H1 (cell line): ENCODE measurements around the gene CDKL5. TPM values are rescaled to one million over a fixed set of nuclear protein-coding genes. Genes with fewer than 3 reads are reported as not detected.

ENCODE experiments used
- CTCF ChIA-PET: fragments of 300-600 bp; sonication (Branson Sonifier 250); formaldehyde crosslinking; loops from one replicate; lab custom pipeline; 2021; ENCODE audit not compliant: partially characterized antibody; lab: Charles Lee
- POLR2A ChIA-PET: fragments of 300-600 bp; sonication (Branson Sonifier 250); formaldehyde crosslinking; loops from one replicate; lab custom pipeline; 2021; ENCODE audit warnings: inconsistent platforms; ENCODE audit not compliant: partially characterized antibody; lab: Charles Lee
- DNase-seq, 2 experiments: peaks; one replicate each; pipeline versions ENCODE4 v3.0.0 to v3.0.0-alpha.2; 2010 to 2022; ENCODE audit warnings: low spot score in 2 of 2, low read depth in 1 of 2, mixed read lengths in 1 of 2
- FAIRE-seq: peaks from 2 replicates; lab custom pipeline; 2011; peaks lifted over from hg19 to GRCh38; lab: Jason Lieb, UNC
- H2AFZ ChIP-seq: 2 replicates; pipeline ENCODE4 v1.8.1; 2012; ENCODE audit warnings: low read length, inconsistent platforms
- H2AK5ac ChIP-seq: 2 replicates; pipeline ENCODE4 v1.6.1; 2013; ENCODE audit warnings: low read depth, low read length
- H2BK120ac ChIP-seq: replicated peaks from 2 replicates; pipeline ENCODE3; 2013; ENCODE audit warnings: low read depth, low read length, inconsistent platforms
- H2BK12ac ChIP-seq: 2 replicates; pipeline ENCODE4 v1.6.1; 2013; ENCODE audit warnings: low read depth, low read length
- H2BK15ac ChIP-seq: 2 replicates; pipeline ENCODE4 v1.6.1; 2013; ENCODE audit warnings: low read length
- H2BK20ac ChIP-seq: 2 replicates; pipeline ENCODE4 v1.6.1; 2013; ENCODE audit warnings: low read length
- H2BK5ac ChIP-seq: 2 replicates; pipeline ENCODE4 v1.6.1; 2013; ENCODE audit warnings: low read depth, low read length
- H3K14ac ChIP-seq: 2 replicates; pipeline ENCODE4 v1.6.1; 2013; ENCODE audit warnings: inconsistent platforms; ENCODE audit not compliant: insufficient read length
- H3K18ac ChIP-seq: 2 replicates; pipeline ENCODE4 v1.6.1; 2013; ENCODE audit warnings: low read length; ENCODE audit errors: extremely low read depth
- H3K23ac ChIP-seq: 2 replicates; pipeline ENCODE4 v1.6.1; 2013; ENCODE audit warnings: inconsistent platforms; ENCODE audit not compliant: insufficient read length
- H3K23me2 ChIP-seq: 2 replicates; pipeline ENCODE4 v1.6.1; 2013; ENCODE audit warnings: low read depth, low read length
- H3K27ac ChIP-seq: 2 replicates; pipeline ENCODE4 v1.6.1; 2011; ENCODE audit warnings: low read depth, low read length, inconsistent platforms
- H3K27me3 ChIP-seq, 4 experiments: replicated peaks in 1 of 4; 1 replicate in 1 of 4; 2 replicates in 3 of 4; pipeline versions ENCODE4 v1.6.1 to v1.8.1; 2011 to 2013; ENCODE audit warnings: low read length in 3 of 4, mild to moderate bottlenecking in 3 of 4, inconsistent platforms in 2 of 4, mixed read lengths in 2 of 4, moderate library complexity in 1 of 4; ENCODE audit not compliant: control insufficient read depth in 3 of 4, insufficient read depth in 3 of 4; ENCODE audit errors: extremely low read depth in 1 of 4
- H3K36me3 ChIP-seq, 4 experiments: 2 replicates each; pipeline versions ENCODE4 v1.6.1 to v1.8.1; 2011 to 2013; ENCODE audit warnings: mild to moderate bottlenecking in 4 of 4, low read length in 3 of 4, moderate library complexity in 2 of 4, control low read depth in 1 of 4, inconsistent platforms in 1 of 4; ENCODE audit not compliant: insufficient read depth in 4 of 4, control insufficient read depth in 2 of 4
- H3K4ac ChIP-seq: replicated peaks from 2 replicates; pipeline ENCODE3; 2013; ENCODE audit warnings: low read length, low read depth, mixed read lengths, inconsistent platforms; ENCODE audit not compliant: insufficient read length
- H3K4me1 ChIP-seq, 4 experiments: replicated peaks in 1 of 4; 1 replicate in 1 of 4; 2 replicates in 3 of 4; pipeline versions ENCODE4 v1.6.1 to v1.8.1; 2011 to 2013; ENCODE audit warnings: low read length in 3 of 4, inconsistent platforms in 2 of 4, mixed read lengths in 1 of 4; ENCODE audit not compliant: insufficient read depth in 4 of 4, control insufficient read depth in 3 of 4
- H3K4me2 ChIP-seq, 2 experiments: 2 replicates each; pipeline versions ENCODE4 v1.6.1 to v1.8.1; 2011 to 2013; ENCODE audit warnings: low read depth in 2 of 2, low read length in 2 of 2, control low read depth in 1 of 2, inconsistent platforms in 1 of 2, mild to moderate bottlenecking in 1 of 2; ENCODE audit not compliant: insufficient read depth in 1 of 2
- H3K4me3 ChIP-seq, 4 experiments: fragments of 200-600, 300-600 bp in 1 of 4; sonication (generic), shearing (Covaris generic), sonication (Bioruptor Twin) in 1 of 4; 2 replicates each; pipeline versions ENCODE4 v1.5.1 to v1.8.1; 2011 to 2016; ENCODE audit warnings: low read length in 4 of 4, low read depth in 3 of 4, control low read depth in 2 of 4, inconsistent platforms in 2 of 4, mild to moderate bottlenecking in 2 of 4, mixed read lengths in 1 of 4, moderate library complexity in 1 of 4; ENCODE audit not compliant: insufficient read depth in 2 of 4; ENCODE audit errors: extremely low read depth in 1 of 4
- H3K56ac ChIP-seq: replicated peaks from 2 replicates; pipeline ENCODE3; 2013; ENCODE audit warnings: low read depth, mild to moderate bottlenecking, mixed read lengths, low read length, inconsistent platforms; ENCODE audit not compliant: insufficient read length
- H3K79me1 ChIP-seq: 2 replicates; pipeline ENCODE4 v1.6.1; 2013; ENCODE audit warnings: low read depth, low read length, control low read depth
- H3K79me2 ChIP-seq, 2 experiments: 2 replicates each; pipeline versions ENCODE4 v1.6.1 to v1.8.1; 2012 to 2013; ENCODE audit warnings: low read length in 2 of 2, mild to moderate bottlenecking in 2 of 2, inconsistent platforms in 1 of 2; ENCODE audit not compliant: insufficient read depth in 2 of 2, control insufficient read depth in 1 of 2
- H3K9ac ChIP-seq, 4 experiments: replicated peaks in 1 of 4; 1 replicate in 1 of 4; 2 replicates in 3 of 4; pipeline versions ENCODE4 v1.6.1 to v1.8.1; 2011 to 2013; ENCODE audit warnings: low read depth in 3 of 4, low read length in 3 of 4, control low read depth in 2 of 4, mild to moderate bottlenecking in 2 of 4, moderate library complexity in 2 of 4, inconsistent platforms in 1 of 4; ENCODE audit errors: extremely low read depth in 1 of 4
- H3K9me3 ChIP-seq, 2 experiments: 2 replicates each; pipeline versions ENCODE4 v1.6.1 to v1.8.1; 2012 to 2013; ENCODE audit warnings: mild to moderate bottlenecking in 2 of 2, moderate library complexity in 2 of 2, control low read depth in 1 of 2, inconsistent platforms in 1 of 2, low read depth in 1 of 2, low read length in 1 of 2, mixed read lengths in 1 of 2; ENCODE audit not compliant: insufficient read depth in 2 of 2
- H4K20me1 ChIP-seq, 2 experiments: replicated peaks in 1 of 2; 2 replicates each; pipeline versions ENCODE3 to v1.8.1; 2011 to 2013; ENCODE audit warnings: inconsistent platforms in 2 of 2, low read length in 2 of 2, mild to moderate bottlenecking in 1 of 2; ENCODE audit not compliant: insufficient read depth in 2 of 2, control insufficient read depth in 1 of 2
- H4K5ac ChIP-seq: 2 replicates; pipeline ENCODE4 v1.6.1; 2013; ENCODE audit warnings: low read length, low read depth, mixed read lengths, inconsistent platforms; ENCODE audit not compliant: insufficient read length
- H4K8ac ChIP-seq: 2 replicates; pipeline ENCODE4 v1.8.0; 2013; ENCODE audit warnings: mild to moderate bottlenecking, moderate library complexity, low read length, inconsistent platforms; ENCODE audit not compliant: insufficient read depth; ENCODE audit errors: extremely low read depth
- H4K91ac ChIP-seq: replicated peaks from 2 replicates; pipeline ENCODE3; 2013; ENCODE audit warnings: low read length, mixed read lengths, inconsistent platforms; ENCODE audit not compliant: insufficient read length
- BACH1 ChIP-seq: IDR thresholded peaks from 2 replicates; pipeline ENCODE4 v1.6.1; 2012; ENCODE audit warnings: low read length, improper control_type of control experiment
- CBX8 ChIP-seq: fragments of 300-800, 300-1000 bp; sonication (generic); IDR thresholded peaks from 2 replicates; pipeline ENCODE4 v1.7.1; 2016; ENCODE audit warnings: low read depth, low read length, borderline replicate concordance
- CHD1 ChIP-seq: IDR thresholded peaks from 2 replicates; pipeline ENCODE4 v1.6.1; 2012; ENCODE audit warnings: low read depth, low read length, improper control_type of control experiment
- MAFK ChIP-seq: IDR thresholded peaks from 2 replicates; pipeline ENCODE4 v1.6.1; 2012; ENCODE audit warnings: low read depth, mild to moderate bottlenecking, improper control_type of control experiment, low read length
- POLR2A ChIP-seq, 2 experiments: IDR thresholded peaks; 1 replicate in 1 of 2; 2 replicates in 1 of 2; pipeline ENCODE4 v1.6.1; 2011; ENCODE audit warnings: low read depth in 2 of 2, low read length in 2 of 2, mild to moderate bottlenecking in 2 of 2; ENCODE audit errors: control extremely low read depth in 1 of 2
- POLR2AphosphoS5 ChIP-seq: IDR thresholded peaks from 2 replicates; pipeline ENCODE4 v1.6.1; 2011; ENCODE audit warnings: low read depth, low read length
- SIRT6 ChIP-seq: IDR thresholded peaks from one replicate; pipeline ENCODE4 v1.7.1; 2012; ENCODE audit warnings: low read length, inconsistent platforms
- SIX5 ChIP-seq: IDR thresholded peaks from 2 replicates; pipeline ENCODE4 v1.6.1; 2011; ENCODE audit warnings: mild to moderate bottlenecking, low read depth, low read length
- TAF7 ChIP-seq: optimal IDR thresholded peaks from 2 replicates; pipeline ENCODE3; 2011; ENCODE audit warnings: low read depth, mild to moderate bottlenecking, inconsistent platforms, low read length, moderate library complexity, borderline replicate concordance
- TCF12 ChIP-seq: IDR thresholded peaks from 2 replicates; pipeline ENCODE4 v1.6.1; 2011; ENCODE audit warnings: low read depth, mild to moderate bottlenecking, low read length
- ZNF274 ChIP-seq: IDR thresholded peaks from 2 replicates; pipeline ENCODE4 v1.7.0; 2012; ENCODE audit warnings: low read length, borderline replicate concordance; ENCODE audit errors: extremely low read depth
- WGBS, 2 experiments: shearing (Covaris generic) in 1 of 2; methylation state at CpG; one replicate each; pipeline versions ENCODE4 v1.1.6 to v1.1.7; 2013 to 2015; ENCODE audit warnings: low lambda C conversion rate in 2 of 2, mixed read lengths in 2 of 2, inconsistent platforms in 1 of 2, low coverage in 1 of 2, missing lambda C conversion rate in 1 of 2; ENCODE audit not compliant: insufficient replicate concordance in 2 of 2, insufficient coverage in 1 of 2, insufficient read length in 1 of 2; ENCODE audit errors: extremely low coverage in 1 of 2, missing lambda C conversion rate in 1 of 2; 5-methylcytosine and 5-hydroxymethylcytosine counted together
- polyA plus RNA-seq, 7 experiments: library from polyadenylated mRNA; depleted of rRNA in 3 of 7; stranded (reverse) in 5 of 7; unstranded in 2 of 7; fragments of >200 nt in 5 of 7; fragments of 200-250 nt in 2 of 7; gene quantifications; 1 replicate in 5 of 7; 2 replicates in 1 of 7; 4 replicates in 1 of 7; pipeline versions ENCODE4 v1.2.1 to v1.2.3, GENCODE V29; 2011 to 2013; ENCODE audit warnings: missing spikeins in 2 of 7, mixed read lengths in 2 of 7
- total RNA-seq: library from RNA; stranded (reverse); fragmentation: NEBNext Ultra II Directional; extraction: Animal tissue kit (Norgen Biotek cat#: 25700); gene quantifications from 2 replicates; pipeline ENCODE4 v1.2.1, GENCODE V29; 2021

The CDKL5 gene
- total and polyA plus RNA-seq, 2 of the 8 experiments (the other 6 are each of a cell fraction or from before 2014, with no cell fraction given): 5.5 to 15.6 TPM

- H3K9me3 ChIP-seq: no peaks in the 10 kb centered on the region
- POLR2A ChIA-PET: no interaction called here
- H3K4me1 ChIP-seq: no peaks in the 10 kb centered on the region
- no peak overlapping the region for H2BK12ac ChIP-seq
- H3K56ac ChIP-seq: no peak overlapping the region
- no peak overlapping the region for H4K8ac ChIP-seq
- peaks cover 0 to 1% of the 10 kb centered on the region in 2 experiments for H4K20me1 ChIP-seq
- H3K27ac ChIP-seq: no peak overlapping the region
- H4K91ac ChIP-seq: no peak overlapping the region
- TF ChIP-seq CHD1 (no peak), TAF7 (no peak), SIRT6 (no peak), TCF12 (no peak), SIX5 (no peak), ZNF274 (no peak), POLR2A (IDR thresholded peaks at IDR 0.05; ENCODE audit: control extremely low read depth in 1 of 2, low read depth in 2 of 2, low read length in 2 of 2) (no peak), BACH1 (no peak), POLR2AphosphoS5 (no peak), MAFK (no peak), CBX8 (no peak)
- peaks cover 2% of the 10 kb centered on the region; the same call in 1 of the 2 replicates for H3K23me2 ChIP-seq
- H3K27me3 ChIP-seq: no peaks in the 10 kb centered on the region
- no peak for DNase-seq
- H3K79me2 ChIP-seq: no peaks in the 10 kb centered on the region
- CTCF ChIA-PET: no interaction called here
- no peak overlapping the region for H3K4ac ChIP-seq
- H3K14ac ChIP-seq: no peak overlapping the region
- no peak overlapping the region for H2AFZ ChIP-seq
- no peak overlapping the region for H2AK5ac ChIP-seq
- H3K18ac ChIP-seq: no peak overlapping the region
- no peak overlapping the region for H2BK120ac ChIP-seq
- no peaks in the 10 kb centered on the region for H3K36me3 ChIP-seq
- H3K4me3 ChIP-seq: no peak overlapping the region
- no peak overlapping the region for H3K9ac ChIP-seq
- H3K4me2 ChIP-seq: no peak overlapping the region
- H3K79me1 ChIP-seq: no peaks in the 10 kb centered on the region
- no peak for FAIRE-seq
- no peak overlapping the region for H3K23ac ChIP-seq
- no peak overlapping the region for H4K5ac ChIP-seq
- 100% methylated on average over 1 of the region's 1 CpG; no CpG with 5 or more reads in 1 of the 2 experiments for WGBS, 2 experiments
- H2BK15ac ChIP-seq: no peak overlapping the region
- no peak overlapping the region for H2BK5ac ChIP-seq
- H2BK20ac ChIP-seq: no peak overlapping the region
These were observed 135.6 kb downstream of the CDKL5 start for GRCh38 chrX:18561020-18561419.
